Measurements from ENCODE around the gene C1orf21. TPM values are rescaled to one million over a fixed set of nuclear protein-coding genes. Genes with fewer than 3 reads are reported as not detected.
A peak's percentile ranks its signal among the peaks of the same experiment; 100 is the strongest.

The C1orf21 gene
- polyA plus RNA-seq, 1 experiment: 4.3 TPM

GRCh38 chr1:184649451-184649888, 262.6 kb downstream of the C1orf21 start:
- POLR2A ChIA-PET: no interaction called here
- Histone ChIP-seq H3K27me3 (ENCODE audit: control insufficient read depth, insufficient read depth, low read length) (no peaks in the 10 kb centered on the region; the same call in 1 of the 2 replicates), H3K4me3 (ENCODE audit: low read depth, low read length) (no peak overlapping the region), H3K36me3 (ENCODE audit: control insufficient read depth, insufficient read depth, low read length) (no peaks in the 10 kb centered on the region)
- peak; percentile 35 for DNase-seq (ENCODE audit: low read depth)
- no peak for TF ChIP-seq CTCF (IDR thresholded peaks at IDR 0.05; ENCODE audit: insufficient read depth, low read depth, low read length)
- CTCF ChIA-PET: no interaction called here

- Histone ChIP-seq H3K4me3 (ENCODE audit: low read depth, low read length) (no peak overlapping the region), H3K27me3 (ENCODE audit: control insufficient read depth, insufficient read depth, low read length) (no peaks in the 10 kb centered on the region; the same call in 1 of the 2 replicates), H3K36me3 (ENCODE audit: control insufficient read depth, insufficient read depth, low read length) (no peaks in the 10 kb centered on the region)
- POLR2A ChIA-PET: no interaction called here
- CTCF ChIA-PET: interaction anchor here (0.6 to 1.1 kb wide), 2 partner anchors 9 to 21 kb away, joined by 3 to 5 read pairs; no protein-coding TSS in a partner anchor
- no peak for DNase-seq (ENCODE audit: low read depth)
- TF ChIP-seq CTCF (IDR thresholded peaks at IDR 0.05; ENCODE audit: insufficient read depth, low read depth, low read length): no peak
Observed at GRCh38 chr1:184650177-184650866, 263.5 kb downstream of the C1orf21 start.

- ChIA-PET CTCF (interaction anchor here (0.6 to 1.9 kb wide), 6 partner anchors 9 to 469 kb away, joined by 3 to 8 read pairs (median 4); no protein-coding TSS in a partner anchor), POLR2A (no interaction called here)
- DNase-seq (ENCODE audit: low read depth): no peak
- no peaks in the 10 kb centered on the region for H3K27me3 ChIP-seq (ENCODE audit: control insufficient read depth, insufficient read depth, low read length)
- H3K36me3 ChIP-seq (ENCODE audit: control insufficient read depth, insufficient read depth, low read length): no peaks in the 10 kb centered on the region
- TF ChIP-seq CTCF (IDR thresholded peaks at IDR 0.05; ENCODE audit: insufficient read depth, low read depth, low read length): no peak
- no peak overlapping the region for H3K4me3 ChIP-seq (ENCODE audit: low read depth, low read length)
Observed at GRCh38 chr1:184655185-184655584, 268.4 kb downstream of the C1orf21 start.

GRCh38 chr1:184656221-184656620, 269.4 kb downstream of the C1orf21 start:
- ChIA-PET CTCF (interaction anchor here (0.8 to 1.9 kb wide), 3 partner anchors 8 to 434 kb away, joined by 3 to 8 read pairs (median 4); no protein-coding TSS in a partner anchor), POLR2A (no interaction called here)
- no peak for DNase-seq (ENCODE audit: low read depth)
- Histone ChIP-seq H3K27me3 (ENCODE audit: control insufficient read depth, insufficient read depth, low read length) (no peaks in the 10 kb centered on the region), H3K36me3 (ENCODE audit: control insufficient read depth, insufficient read depth, low read length) (no peaks in the 10 kb centered on the region), H3K4me3 (ENCODE audit: low read depth, low read length) (no peak overlapping the region)
- no peak for TF ChIP-seq CTCF (IDR thresholded peaks at IDR 0.05; ENCODE audit: insufficient read depth, low read depth, low read length)

GRCh38 chr1:184658055-184658454, 271.2 kb downstream of the C1orf21 start:
- DNase-seq (ENCODE audit: low read depth): no peak
- Histone ChIP-seq H3K4me3 (ENCODE audit: low read depth, low read length) (no peak overlapping the region), H3K36me3 (ENCODE audit: control insufficient read depth, insufficient read depth, low read length) (no peaks in the 10 kb centered on the region), H3K27me3 (ENCODE audit: control insufficient read depth, insufficient read depth, low read length) (no peaks in the 10 kb centered on the region)
- CTCF ChIA-PET: no interaction called here
- TF ChIP-seq CTCF (IDR thresholded peaks at IDR 0.05; ENCODE audit: insufficient read depth, low read depth, low read length): no peak
- POLR2A ChIA-PET: no interaction called here

Data from BJ (cell line).